GM21515 (cell line): ENCODE measurements around the gene ZNF777.

Source experiments
- ATAC-seq: cut with Tn5 transposase; IDR thresholded peaks from one replicate; pipeline ENCODE4 v1.9.1; 2021; ENCODE audit not compliant: unreplicated experiment

Gene ZNF777

DNA sequence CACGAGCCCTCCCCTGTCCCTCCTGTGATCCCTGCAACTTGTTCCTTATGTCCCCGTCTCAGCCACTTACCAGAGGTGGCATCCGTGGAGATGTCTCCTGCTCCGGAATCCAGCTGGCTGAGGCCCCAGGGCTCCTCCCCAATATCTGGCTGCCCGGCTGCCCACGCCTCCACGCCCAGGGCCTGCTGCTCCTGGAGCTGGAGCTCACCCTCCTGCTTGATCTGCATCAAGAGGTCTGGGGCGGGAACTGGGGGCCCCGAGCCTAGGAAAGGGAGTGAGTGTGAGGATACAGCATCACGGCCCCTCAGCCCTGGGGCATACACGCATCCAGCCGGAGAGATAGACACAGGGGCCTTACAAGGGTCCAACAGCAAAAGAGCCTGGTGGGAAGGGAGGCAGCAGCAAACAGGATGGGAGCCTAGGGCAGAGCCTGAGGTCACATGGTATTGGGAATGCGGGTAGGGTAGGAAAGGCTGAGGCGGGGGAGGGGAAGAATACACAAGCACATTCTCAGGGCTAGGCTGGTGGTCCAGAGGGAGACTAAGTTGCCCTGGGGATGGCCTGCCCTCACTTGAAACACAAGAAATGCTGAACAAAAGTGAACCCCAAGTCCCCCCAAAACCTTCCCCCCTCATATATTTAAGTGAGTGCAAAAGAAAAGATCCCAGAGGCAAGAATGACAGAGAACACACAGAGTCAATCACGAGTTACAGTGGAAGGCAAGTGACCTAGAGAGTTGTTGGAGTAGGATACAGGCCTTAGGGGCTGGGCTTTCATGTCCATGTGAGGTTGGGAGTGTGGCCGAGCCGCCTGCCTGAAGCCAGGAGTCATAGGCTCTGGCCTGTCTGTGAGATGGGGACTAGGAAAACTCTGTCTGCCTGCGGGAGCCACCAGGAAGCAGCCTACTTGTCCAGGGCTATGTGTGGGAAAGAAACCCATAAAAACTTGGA, 16.9 kb upstream of the ZNF777 start:
- no peak for ATAC-seq

DNA sequence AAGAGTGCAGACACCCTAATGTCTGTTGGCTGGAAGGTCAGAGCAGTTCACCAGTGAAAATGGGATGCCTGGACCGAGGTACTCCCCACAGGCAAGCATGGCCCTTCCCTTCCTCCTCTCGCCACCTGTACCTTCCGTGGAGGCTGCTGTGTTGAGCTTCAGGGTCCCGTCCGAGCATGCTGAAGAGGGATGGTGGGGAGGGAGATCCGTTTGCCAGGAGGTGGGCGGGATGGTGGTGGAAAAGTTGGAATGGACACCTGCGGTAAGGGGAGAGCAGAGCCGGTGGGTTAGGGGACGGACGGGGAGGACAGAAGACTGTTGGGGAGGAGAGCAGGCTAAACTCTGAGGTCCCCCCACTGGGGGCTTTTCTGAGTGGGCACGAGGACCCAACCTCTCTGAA, 15.9 kb upstream of the ZNF777 start:
- ATAC-seq, result no peak

DNA sequence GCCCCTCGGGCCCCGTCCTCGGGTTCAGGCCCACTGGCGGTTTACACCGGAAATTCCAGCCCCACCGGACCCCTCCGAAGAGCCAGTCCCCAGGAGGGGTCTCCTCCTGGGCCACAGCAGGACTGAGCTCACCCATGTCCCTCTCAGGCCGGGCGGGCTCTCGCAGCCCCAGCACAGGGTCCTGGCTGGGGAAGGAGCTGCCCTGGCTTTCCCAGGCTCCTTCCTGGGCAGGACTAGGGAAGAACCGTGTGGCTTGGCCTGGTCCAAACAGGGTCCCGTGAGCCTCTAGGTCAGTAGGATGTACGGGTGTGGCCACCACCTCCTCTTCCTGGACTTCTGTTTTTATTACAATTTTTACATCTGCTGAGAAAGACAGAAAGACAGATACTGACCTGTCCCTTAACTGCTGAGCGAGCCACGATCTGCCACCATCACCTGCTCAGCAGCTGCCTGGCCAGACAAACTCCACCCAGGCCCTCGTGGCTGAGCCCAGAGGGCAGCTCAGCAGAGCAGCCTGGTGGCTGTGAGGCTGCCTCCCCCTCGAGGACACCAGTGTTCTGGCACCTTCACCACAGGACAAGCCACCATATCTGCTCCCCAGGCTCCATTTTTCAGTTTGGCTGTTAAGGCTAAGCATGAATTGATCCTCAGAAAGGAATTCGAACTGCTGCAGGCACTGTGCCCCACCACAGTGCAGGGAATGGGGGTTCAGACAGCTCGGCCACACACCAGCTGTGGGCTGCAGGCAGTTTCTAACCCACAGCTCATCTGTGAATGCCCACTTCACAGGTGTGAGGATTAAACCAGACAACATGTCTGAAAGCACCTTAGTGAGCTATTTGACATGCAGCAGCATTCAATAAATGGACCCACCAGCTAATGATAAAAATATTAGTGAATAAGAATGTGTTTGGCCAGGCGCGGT, 14.5 kb upstream of the ZNF777 start:
- ATAC-seq, result no peak

DNA sequence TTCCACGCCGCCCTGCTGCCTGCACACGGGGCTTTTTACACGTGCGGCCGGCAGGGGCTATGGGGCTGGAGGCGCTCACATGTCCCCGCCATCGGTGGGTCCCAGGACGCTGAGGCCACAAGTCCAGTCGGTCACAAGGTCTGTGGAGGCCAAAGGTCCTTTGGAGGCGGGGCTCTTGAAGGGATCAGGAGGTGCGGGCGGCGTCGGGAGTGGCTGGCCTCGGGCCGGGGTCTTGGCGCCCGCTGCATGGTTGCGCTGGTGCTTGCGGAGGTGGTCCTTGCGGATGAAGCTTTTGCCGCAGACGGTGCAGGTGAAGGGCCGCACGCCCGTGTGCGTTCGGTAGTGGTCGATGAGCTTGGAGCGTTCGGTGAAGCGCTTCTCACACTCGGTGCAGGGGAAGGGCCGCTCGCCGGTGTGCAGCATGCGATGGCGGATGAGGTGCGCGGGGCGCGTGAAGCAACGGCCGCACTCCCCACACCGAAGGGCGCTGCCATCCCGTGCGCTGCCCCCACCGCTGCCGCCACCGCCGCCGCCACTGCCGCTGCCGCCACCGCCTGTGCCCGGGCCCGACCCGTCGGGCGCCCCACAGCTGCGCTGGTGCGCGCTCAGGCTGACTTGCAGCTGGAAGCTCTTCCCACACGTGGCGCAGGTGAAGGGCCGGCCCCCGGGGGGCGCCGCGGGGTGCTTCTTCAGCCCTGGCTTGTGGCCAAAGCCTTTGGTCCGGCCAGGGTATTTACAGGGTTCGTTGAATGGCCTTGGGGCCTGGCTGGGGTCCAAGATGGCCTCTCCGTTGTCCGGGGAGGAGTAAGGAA, 13.7 kb upstream of the ZNF777 start:
- ATAC-seq, result no peak

- ATAC-seq, result no peak
These were observed 12.4 kb upstream of the ZNF777 start for GRCh38 chr7:149473251-149473650.

DNA sequence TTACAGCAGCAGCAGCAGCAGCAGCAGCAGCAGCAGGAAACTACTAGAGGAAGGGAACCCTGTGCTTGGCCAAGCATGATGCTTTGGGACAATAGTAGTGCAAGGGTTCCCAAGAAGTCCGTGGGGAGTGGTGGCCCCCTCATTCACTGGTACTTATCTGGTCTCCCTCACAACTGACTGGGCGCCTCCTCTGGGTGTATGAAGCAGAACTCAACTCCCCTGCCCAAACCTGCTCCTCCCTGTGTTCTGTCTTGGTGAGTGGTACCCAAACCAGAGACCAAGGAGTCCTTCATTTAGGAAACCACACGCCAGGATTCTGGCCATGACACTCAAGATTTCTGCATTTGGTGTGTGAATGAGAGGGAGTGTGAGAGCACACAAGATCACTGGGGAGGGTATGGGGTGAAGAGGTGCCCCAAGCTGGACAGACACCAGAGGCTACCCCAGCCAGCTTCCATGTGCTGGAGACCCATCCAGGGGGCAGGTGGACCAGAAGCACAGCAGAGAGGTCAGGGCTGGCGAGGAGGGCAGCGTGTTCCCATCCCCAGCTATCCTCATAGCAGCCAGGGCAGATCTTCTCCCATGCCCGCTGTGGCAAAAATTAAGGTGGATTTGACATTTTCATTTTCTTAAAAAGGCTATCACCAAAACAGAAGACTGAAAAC, 10.6 kb upstream of the ZNF777 start:
- ATAC-seq, result no peak

- no peak for ATAC-seq
These were observed 8.9 kb upstream of the ZNF777 start for GRCh38 chr7:149469806-149470205.

DNA sequence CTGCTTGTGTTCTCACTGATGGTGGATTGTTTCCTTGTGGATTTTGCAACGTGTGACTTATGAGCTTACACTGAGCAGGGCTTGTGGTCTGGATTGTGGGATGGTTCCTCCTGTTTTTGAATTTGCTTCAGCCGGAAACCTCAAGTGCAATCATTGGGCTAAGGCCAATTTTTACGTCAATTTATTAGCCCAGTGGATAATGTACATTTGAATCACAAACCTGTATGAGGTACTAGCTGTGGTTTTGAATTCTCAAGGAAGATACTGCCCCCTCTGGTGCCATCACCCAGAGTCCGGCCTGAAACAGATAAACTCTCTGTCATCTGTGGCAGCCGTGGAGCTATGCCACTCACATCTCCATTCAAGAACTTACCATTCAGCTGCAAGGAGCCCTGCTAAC, 7.3 kb upstream of the ZNF777 start:
- ATAC-seq, result no peak

- ATAC-seq, result no peak
These were observed 6.5 kb upstream of the ZNF777 start for GRCh38 chr7:149467321-149467859.

DNA sequence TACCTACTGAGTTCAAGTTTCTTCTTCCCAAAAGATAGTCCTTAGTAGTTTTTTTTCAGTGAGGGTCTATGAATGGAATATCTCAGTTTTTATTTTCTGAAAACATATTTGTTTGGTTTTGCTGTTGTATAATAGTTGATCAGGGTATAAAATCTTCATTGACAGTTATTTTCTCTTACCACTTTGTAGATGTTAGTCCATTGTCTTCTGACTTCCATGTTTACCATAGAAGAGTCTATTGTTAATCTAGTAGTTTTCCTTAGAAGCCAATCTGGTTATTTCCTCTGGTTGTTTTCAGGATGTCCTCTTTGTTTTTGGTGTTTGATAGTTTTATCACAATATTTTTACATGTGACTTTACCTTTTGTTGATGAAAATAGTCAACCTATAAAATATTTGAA, 5.5 kb upstream of the ZNF777 start:
- ATAC-seq, result no peak

DNA sequence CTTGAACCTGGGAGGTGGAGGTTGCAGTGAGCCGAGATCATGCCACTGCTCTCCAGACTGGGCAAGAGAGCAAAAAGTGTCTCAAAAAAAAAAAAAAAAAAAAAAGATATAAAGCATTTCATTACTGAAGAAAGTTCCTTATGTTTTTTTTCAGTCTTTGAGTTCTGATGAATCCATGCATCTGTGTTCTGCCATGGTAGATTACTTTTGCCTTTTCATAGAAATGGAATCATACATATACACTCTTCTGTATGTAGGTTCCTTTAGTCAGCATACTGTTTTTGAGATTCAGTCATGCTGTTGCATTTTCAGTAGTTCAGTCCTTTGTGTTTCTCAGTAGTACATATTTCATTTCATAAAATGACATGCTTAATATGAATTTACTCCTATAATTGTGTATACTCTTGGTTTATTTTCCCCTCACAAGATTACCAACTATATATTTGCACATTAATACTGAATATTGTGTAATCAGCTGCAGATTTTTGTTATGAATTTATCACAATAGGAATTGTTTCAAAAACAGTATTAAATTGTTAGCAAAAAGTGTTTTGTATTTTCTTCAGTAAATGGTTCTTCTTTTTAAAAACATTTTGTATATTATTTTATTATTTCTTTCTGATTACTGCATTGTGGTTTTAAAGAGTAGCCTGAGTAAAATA, 2.8 kb upstream of the ZNF777 start:
- no peak for ATAC-seq

GRCh38 chr7:149462101-149462520, 1.2 kb upstream of the ZNF777 start:
- no peak for ATAC-seq

DNA sequence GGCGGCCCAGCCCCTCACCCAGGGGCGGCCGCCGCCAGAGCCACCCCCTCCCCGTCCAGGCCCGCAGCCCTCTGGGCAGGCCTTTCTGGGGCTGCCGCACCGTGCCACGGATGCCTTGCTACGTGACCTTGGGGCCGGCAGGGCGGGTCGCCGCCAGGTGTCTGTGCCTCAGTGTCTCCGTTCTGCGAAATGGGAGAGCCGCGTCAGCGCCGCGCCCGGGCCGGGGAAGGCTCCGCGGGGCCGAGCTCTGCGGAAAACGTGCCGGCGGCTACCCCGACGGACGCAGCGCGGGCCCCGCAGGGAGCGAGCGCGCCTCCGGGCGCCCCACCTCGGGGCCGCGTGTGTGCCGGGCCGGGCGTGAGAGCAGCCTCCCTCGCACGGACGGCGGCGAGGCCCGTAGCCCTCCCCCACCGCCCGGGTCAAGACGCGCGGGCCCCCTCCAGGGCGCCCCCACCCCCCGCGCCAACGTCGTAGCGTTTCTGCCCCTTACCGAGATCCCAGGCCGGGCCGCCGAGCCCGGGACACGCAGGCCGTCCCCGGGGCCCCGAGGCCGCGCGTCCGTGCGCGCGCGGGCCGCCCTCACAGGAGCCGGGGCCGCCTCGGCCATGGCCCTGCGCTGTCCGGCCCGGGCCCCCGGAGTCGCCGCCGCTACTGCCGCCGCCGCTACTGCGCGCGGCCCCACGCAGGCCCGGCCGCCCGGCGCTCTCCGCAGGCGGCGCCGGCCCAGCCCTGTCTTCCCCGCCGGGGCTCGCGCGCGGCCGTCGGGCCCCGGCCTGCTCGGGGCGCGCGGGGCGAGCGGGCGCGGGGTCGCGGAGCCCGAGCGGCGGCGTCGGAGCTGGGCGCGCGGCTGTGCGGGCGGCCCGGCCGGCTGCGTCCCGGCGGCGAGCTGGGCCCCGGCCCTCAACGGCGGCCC, 1.1 kb downstream of the ZNF777 start:
- peak; percentile 30 for ATAC-seq

DNA sequence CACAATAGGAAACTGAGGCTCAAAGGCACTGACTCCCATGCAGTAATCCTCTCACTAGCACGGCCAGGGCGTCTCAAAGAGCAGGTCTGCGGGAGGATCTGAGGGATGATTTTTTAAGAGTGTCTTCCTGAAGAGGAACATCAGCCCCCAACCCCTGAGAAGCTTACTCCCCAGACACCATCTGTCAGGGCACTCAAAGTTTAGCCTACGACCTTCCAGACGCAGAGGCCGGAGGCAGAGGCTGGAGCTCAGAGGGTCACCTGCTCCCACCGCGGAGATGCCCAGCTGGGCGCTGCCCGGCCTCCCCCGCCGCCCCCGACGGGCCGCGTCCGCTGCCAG, 1.7 kb downstream of the ZNF777 start:
- ATAC-seq, result no peak

- no peak for ATAC-seq
These were observed 2.6 kb downstream of the ZNF777 start for GRCh38 chr7:149458235-149458634.

- ATAC-seq, result no peak
These were observed 3.1 kb downstream of the ZNF777 start for GRCh38 chr7:149457766-149458165.

DNA sequence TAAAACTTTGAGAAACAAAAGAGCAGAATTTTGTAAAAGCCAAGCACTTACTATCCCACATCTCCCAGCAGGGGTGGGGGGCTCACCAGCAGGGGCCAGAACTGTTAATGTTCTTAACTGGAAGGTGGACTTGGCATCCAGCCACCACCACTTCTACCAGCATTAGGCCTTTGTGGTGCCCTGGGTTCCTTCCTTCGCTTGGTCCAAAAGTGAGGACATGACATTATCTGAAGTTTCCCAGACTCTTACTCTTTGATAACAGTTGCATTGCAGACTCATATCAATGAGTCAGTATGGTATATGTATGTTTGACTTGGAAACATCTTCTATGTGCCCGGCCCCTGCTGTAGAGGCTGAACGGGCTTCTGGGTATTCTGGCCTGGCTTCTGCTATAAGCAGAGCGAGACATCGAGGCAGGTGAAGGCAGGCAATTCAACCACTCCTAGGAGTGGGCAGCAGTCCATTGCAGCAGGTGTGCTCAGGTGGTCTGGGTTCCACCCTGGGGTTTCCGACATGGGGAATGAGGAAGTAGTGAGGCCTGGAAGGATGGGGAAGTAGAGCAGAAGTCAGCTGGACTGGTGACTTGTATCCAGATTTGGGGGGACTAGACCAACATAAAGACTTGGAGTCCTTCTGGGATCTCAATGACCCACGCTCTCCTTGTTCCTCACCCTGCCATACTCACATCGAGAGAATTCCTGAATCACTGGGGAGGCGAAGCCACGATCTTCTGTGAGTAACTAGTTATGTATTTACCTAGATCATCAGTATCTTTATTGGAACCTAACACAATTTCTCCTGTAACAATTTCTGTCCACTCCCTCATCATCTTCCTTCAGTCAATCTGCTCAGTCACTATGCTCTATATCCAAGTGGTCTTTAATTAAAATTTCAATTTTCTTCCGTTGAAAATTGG, 4.1 kb downstream of the ZNF777 start:
- no peak for ATAC-seq
